Mesenchymal stem cell (in vitro differentiated cells and primary cell): ENCODE results near the gene NDUFAF5.

Source experiments
- DNase-seq: peaks from one replicate; pipeline ENCODE4 v3.0.0-alpha.2; 2013
- H2AFZ ChIP-seq: one replicate; pipeline ENCODE4 v1.6.1; 2013; ENCODE audit warnings: low read depth, mild to moderate bottlenecking, control low read depth, inconsistent platforms, low read length, moderate library complexity
- H2AK5ac ChIP-seq: 2 replicates; pipeline ENCODE4 v1.6.1; 2013; ENCODE audit warnings: low read length, moderate library complexity, mild to moderate bottlenecking, inconsistent platforms; ENCODE audit not compliant: severe bottlenecking
- H2BK120ac ChIP-seq: one replicate; pipeline ENCODE4 v1.6.1; 2013; ENCODE audit warnings: low read depth, mild to moderate bottlenecking, inconsistent platforms, low read length, moderate library complexity
- H2BK12ac ChIP-seq, 2 experiments: one replicate each; pipeline ENCODE4 v1.6.1; 2013; ENCODE audit warnings: inconsistent platforms in 2 of 2, low read length in 2 of 2, mild to moderate bottlenecking in 2 of 2, moderate library complexity in 2 of 2, control low read depth in 1 of 2
- H2BK15ac ChIP-seq: one replicate; pipeline ENCODE4 v1.6.1; 2013; ENCODE audit warnings: mild to moderate bottlenecking, low read depth, inconsistent platforms; ENCODE audit not compliant: poor library complexity, severe bottlenecking
- H2BK5ac ChIP-seq: 2 replicates; pipeline ENCODE4 v1.6.1; 2013; ENCODE audit warnings: low read depth, mild to moderate bottlenecking, low read length, control low read depth, inconsistent platforms; ENCODE audit not compliant: poor library complexity, severe bottlenecking
- H3K14ac ChIP-seq, 2 experiments: one replicate each; pipeline ENCODE4 v1.6.1; 2013; ENCODE audit warnings: inconsistent platforms in 2 of 2, low read length in 2 of 2, control low read depth in 1 of 2, mild to moderate bottlenecking in 1 of 2, moderate library complexity in 1 of 2
- H3K18ac ChIP-seq, 2 experiments: one replicate each; pipeline ENCODE4 v1.6.1; 2013; ENCODE audit warnings: inconsistent platforms in 2 of 2, low read length in 2 of 2, control low read depth in 1 of 2, low read depth in 1 of 2, mild to moderate bottlenecking in 1 of 2
- H3K23ac ChIP-seq, 2 experiments: one replicate each; pipeline ENCODE4 v1.6.1; 2013; ENCODE audit warnings: inconsistent platforms in 2 of 2, low read length in 2 of 2, mild to moderate bottlenecking in 2 of 2, moderate library complexity in 2 of 2, control low read depth in 1 of 2
- H3K27ac ChIP-seq: 2 replicates; pipeline ENCODE4 v1.5.1; 2013; ENCODE audit warnings: mild to moderate bottlenecking, moderate library complexity, low read length, control low read depth, inconsistent platforms; ENCODE audit not compliant: poor library complexity, severe bottlenecking
- H3K27me3 ChIP-seq, 2 experiments: 2 replicates each; pipeline versions ENCODE4 v1.6.1 to v1.7.0; 2013; ENCODE audit warnings: low read length in 2 of 2, mild to moderate bottlenecking in 2 of 2, moderate library complexity in 2 of 2, control low read depth in 1 of 2, inconsistent platforms in 1 of 2; ENCODE audit not compliant: control insufficient read depth in 1 of 2, insufficient read depth in 1 of 2
- H3K36me3 ChIP-seq, 2 experiments: 2 replicates each; pipeline versions ENCODE4 v1.6.1 to v1.7.0; 2013; ENCODE audit warnings: low read length in 2 of 2, control low read depth in 1 of 2, inconsistent platforms in 1 of 2, low read depth in 1 of 2, mild to moderate bottlenecking in 1 of 2; ENCODE audit not compliant: insufficient read depth in 2 of 2, control insufficient read depth in 1 of 2
- H3K4ac ChIP-seq, 2 experiments: one replicate each; pipeline ENCODE4 v1.6.1; 2013; ENCODE audit warnings: inconsistent platforms in 2 of 2, low read length in 2 of 2, mild to moderate bottlenecking in 2 of 2, moderate library complexity in 2 of 2, control low read depth in 1 of 2, low read depth in 1 of 2
- H3K4me1 ChIP-seq: 2 replicates; pipeline ENCODE4 v1.6.1; 2013; ENCODE audit warnings: low read depth, low read length, control low read depth; ENCODE audit not compliant: control insufficient read depth, insufficient read depth
- H3K4me2 ChIP-seq: 2 replicates; pipeline ENCODE4 v1.6.1; 2013; ENCODE audit warnings: low read length, mild to moderate bottlenecking, inconsistent platforms; ENCODE audit not compliant: poor library complexity, severe bottlenecking
- H3K4me3 ChIP-seq, 2 experiments: 2 replicates each; pipeline versions ENCODE4 v1.5.1 to v1.7.0; 2013; ENCODE audit warnings: low read length in 2 of 2, mild to moderate bottlenecking in 2 of 2, control low read depth in 1 of 2, low read depth in 1 of 2; ENCODE audit not compliant: insufficient read depth in 1 of 2
- H3K79me1 ChIP-seq: replicated peaks from 2 replicates; pipeline ENCODE4 v1.6.1; 2013; ENCODE audit warnings: mild to moderate bottlenecking, control low read depth, low read length, inconsistent platforms; ENCODE audit not compliant: poor library complexity, severe bottlenecking
- H3K9ac ChIP-seq: 2 replicates; pipeline ENCODE4 v1.7.0; 2013; ENCODE audit warnings: mild to moderate bottlenecking, low read length, moderate library complexity
- H3K9me3 ChIP-seq: 2 replicates; pipeline ENCODE4 v1.7.0; 2013; ENCODE audit warnings: mild to moderate bottlenecking, low read length; ENCODE audit not compliant: control insufficient read depth
- H4K8ac ChIP-seq: one replicate; pipeline ENCODE4 v1.6.1; 2013; ENCODE audit warnings: inconsistent platforms, mild to moderate bottlenecking, low read length, moderate library complexity
- H4K91ac ChIP-seq: one replicate; pipeline ENCODE4 v1.6.1; 2013; ENCODE audit warnings: mild to moderate bottlenecking, low read length, inconsistent platforms
- WGBS: methylation state at CpG from one replicate; pipeline ENCODE4 v1.1.7; 2013; ENCODE audit warnings: mixed read lengths; 5-methylcytosine and 5-hydroxymethylcytosine counted together

Gene NDUFAF5

DNA sequence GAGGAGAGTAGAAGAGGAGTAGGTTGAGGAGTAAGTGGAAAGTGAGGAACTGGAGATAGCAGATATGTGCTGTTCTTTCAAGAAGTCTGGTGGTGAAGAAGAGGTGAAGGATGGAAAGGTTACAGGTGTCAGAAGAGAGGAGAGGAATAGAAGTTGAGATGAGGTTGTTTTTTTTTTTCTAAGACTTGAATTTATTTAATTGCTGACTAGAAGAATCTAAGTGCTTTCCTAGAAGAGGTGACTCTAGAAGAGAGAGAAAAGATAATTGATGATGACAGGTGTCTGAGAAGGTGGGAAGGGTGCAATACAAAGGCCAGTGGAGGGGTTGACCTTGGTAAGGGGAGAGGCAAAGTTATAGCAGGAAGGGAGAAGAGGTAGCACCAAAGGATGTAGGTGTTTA, 25.6 kb downstream of the NDUFAF5 start:
- Histone ChIP-seq H3K14ac (no peak overlapping the region), H2BK5ac (no peak overlapping the region), H3K4me2 (no peak overlapping the region), H3K9ac (no peak overlapping the region), H4K91ac (no peak overlapping the region), H3K4me1 (no peaks in the 10 kb centered on the region), H2BK12ac (no peak overlapping the region), H3K4me3 (no peak overlapping the region), H2BK15ac (no peak overlapping the region), H2AK5ac (no peak overlapping the region), H3K27me3 (no peaks in the 10 kb centered on the region), H3K4ac (no peak overlapping the region), H3K27ac (no peak overlapping the region), H3K36me3 (peaks cover 16 to 84% of the 10 kb centered on the region in 2 experiments), H4K8ac (no peak overlapping the region), H3K18ac (no peak overlapping the region), H2BK120ac (no peak overlapping the region), H2AFZ (no peak overlapping the region), H3K23ac (no peak overlapping the region), H3K9me3 (no peaks in the 10 kb centered on the region), H3K79me1 (peaks cover 9% of the 10 kb centered on the region)
- no peak for DNase-seq

DNA sequence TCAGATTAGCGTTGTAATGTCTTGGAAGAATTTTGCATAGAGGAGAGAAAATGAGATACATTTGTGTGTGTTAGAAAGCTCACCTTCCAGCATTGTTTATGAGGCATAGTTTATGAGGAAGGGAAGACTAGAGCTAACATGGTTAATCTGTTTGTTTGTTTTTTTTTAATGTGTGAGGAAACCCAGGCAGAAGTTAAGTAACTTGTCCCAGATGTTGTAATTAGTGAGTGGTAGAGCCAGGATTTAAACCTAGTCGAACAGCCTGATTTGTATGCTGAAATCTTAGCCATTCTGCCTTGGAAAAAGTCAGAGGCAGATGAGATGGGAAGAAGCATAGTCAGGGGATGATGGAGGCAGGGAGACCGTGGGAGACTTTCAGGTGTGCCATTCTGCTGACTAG, 29.1 kb downstream of the NDUFAF5 start:
- H3K4me3 ChIP-seq: no peak overlapping the region
- no peak overlapping the region for H3K23ac ChIP-seq
- no peaks in the 10 kb centered on the region for H3K9me3 ChIP-seq
- H2AK5ac ChIP-seq: no peak overlapping the region
- no peak overlapping the region for H3K9ac ChIP-seq
- no peak overlapping the region for H4K8ac ChIP-seq
- 67% methylated on average over 3 of the region's 3 CpGs for WGBS
- peaks cover 11 to 97% of the 10 kb centered on the region in 2 experiments for H3K36me3 ChIP-seq
- no peak overlapping the region for H3K27ac ChIP-seq
- H3K4me1 ChIP-seq: peaks cover 2% of the 10 kb centered on the region
- no peak overlapping the region for H3K14ac ChIP-seq
- no peak overlapping the region for H2BK12ac ChIP-seq
- H2BK5ac ChIP-seq: no peak overlapping the region
- DNase-seq: no peak
- no peak overlapping the region for H3K4me2 ChIP-seq
- no peak overlapping the region for H3K18ac ChIP-seq
- H2AFZ ChIP-seq: no peak overlapping the region
- H3K79me1 ChIP-seq: peaks cover 3% of the 10 kb centered on the region
- H3K4ac ChIP-seq: no peak overlapping the region
- no peak overlapping the region for H2BK120ac ChIP-seq
- no peak overlapping the region for H4K91ac ChIP-seq
- no peak overlapping the region for H2BK15ac ChIP-seq
- no peaks in the 10 kb centered on the region for H3K27me3 ChIP-seq

DNA sequence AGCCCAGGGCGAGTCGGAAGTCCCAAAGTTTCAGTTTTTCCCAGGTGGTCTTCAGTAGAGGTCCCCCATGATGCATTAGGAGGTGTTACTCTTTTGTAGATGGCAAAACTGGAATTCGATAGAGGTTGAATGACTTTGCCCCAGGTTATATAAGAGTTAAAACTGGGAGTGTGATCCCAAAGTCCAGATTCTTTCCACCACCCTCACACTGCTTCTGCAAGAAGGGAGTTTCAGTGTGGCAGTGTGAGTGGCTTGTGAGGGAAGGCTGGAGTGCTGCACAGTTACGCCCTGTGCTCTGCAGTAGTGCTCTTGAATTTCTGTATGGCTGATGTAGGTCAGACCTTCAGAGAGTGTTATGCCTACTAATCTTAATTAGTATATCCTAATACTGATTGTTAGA, 29.8 kb downstream of the NDUFAF5 start:
- Histone ChIP-seq H3K36me3 (peaks cover 11 to 90% of the 10 kb centered on the region in 2 experiments), H3K14ac (no peak overlapping the region), H2BK15ac (no peak overlapping the region), H3K18ac (no peak overlapping the region), H3K27ac (no peak overlapping the region), H4K8ac (no peak overlapping the region), H3K9ac (no peak overlapping the region), H2BK5ac (no peak overlapping the region), H3K9me3 (no peaks in the 10 kb centered on the region), H3K4ac (no peak overlapping the region), H3K4me3 (no peak overlapping the region), H2BK120ac (no peak overlapping the region), H3K4me1 (peaks cover 2% of the 10 kb centered on the region), H4K91ac (no peak overlapping the region), H2AK5ac (no peak overlapping the region), H2AFZ (no peak overlapping the region), H3K23ac (no peak overlapping the region), H3K27me3 (no peaks in the 10 kb centered on the region), H3K4me2 (no peak overlapping the region), H2BK12ac (no peak overlapping the region), H3K79me1 (peaks cover 1% of the 10 kb centered on the region)
- 91% methylated on average over 4 of the region's 4 CpGs for WGBS
- DNase-seq: no peak

DNA sequence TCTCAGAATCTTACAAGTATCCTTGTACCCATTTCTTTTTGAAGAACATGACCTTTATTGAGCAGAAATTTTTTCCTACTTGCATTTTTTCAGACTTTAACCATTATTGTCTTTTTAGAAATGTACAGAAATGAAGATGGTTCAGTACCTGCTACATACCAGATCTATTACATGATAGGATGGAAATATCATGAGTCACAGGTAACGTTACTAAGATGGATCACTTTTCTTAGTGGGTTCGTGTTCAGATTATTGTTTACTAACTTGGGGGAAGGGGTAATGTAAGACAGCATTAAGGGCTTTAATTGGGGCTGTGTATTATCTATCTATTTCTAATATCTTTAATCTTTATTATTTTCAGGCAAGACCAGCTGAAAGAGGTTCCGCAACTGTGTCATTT, 31.9 kb downstream of the NDUFAF5 start:
- H2BK5ac ChIP-seq: no peak overlapping the region
- no peaks in the 10 kb centered on the region for H3K79me1 ChIP-seq
- H3K9me3 ChIP-seq: peaks cover 4% of the 10 kb centered on the region
- WGBS: 59% methylated on average over 3 of the region's 3 CpGs
- H2BK12ac ChIP-seq: no peak overlapping the region
- no peak overlapping the region for H3K18ac ChIP-seq
- H3K9ac ChIP-seq: no peak overlapping the region
- H3K36me3 ChIP-seq: peaks cover 11 to 69% of the 10 kb centered on the region in 2 experiments
- no peak for DNase-seq
- H3K4me1 ChIP-seq: peaks cover 2% of the 10 kb centered on the region
- H2AFZ ChIP-seq: no peak overlapping the region
- no peak overlapping the region for H3K4me2 ChIP-seq
- no peak overlapping the region for H4K8ac ChIP-seq
- H4K91ac ChIP-seq: no peak overlapping the region
- H2BK15ac ChIP-seq: no peak overlapping the region
- H2BK120ac ChIP-seq: no peak overlapping the region
- no peak overlapping the region for H3K27ac ChIP-seq
- H3K27me3 ChIP-seq: no peaks in the 10 kb centered on the region
- H2AK5ac ChIP-seq: no peak overlapping the region
- H3K4ac ChIP-seq: no peak overlapping the region
- H3K23ac ChIP-seq: no peak overlapping the region
- H3K14ac ChIP-seq: no peak overlapping the region
- H3K4me3 ChIP-seq: no peak overlapping the region
